ENCODE data around the gene GPR62.

Gene GPR62

GRCh38 chr3:51938780-51939425 lies 16.3 kb upstream of the GPR62 start:
- DNase-seq (ENCODE audit: low read depth in 2 of 2): no peak

- no peak for DNase-seq (ENCODE audit: low read depth in 2 of 2)
Measured at GRCh38 chr3:51940648-51941462, 14.3 kb upstream of the GPR62 start.

- no peak for DNase-seq (ENCODE audit: low read depth in 2 of 2)
Measured at GRCh38 chr3:51941463-51941797, 13.8 kb upstream of the GPR62 start.

GRCh38 chr3:51941798-51942602 lies 13.2 kb upstream of the GPR62 start, which contains the start of the genes PARP3 and RRP9:
Gene PARP3 (plus strand): TSS chr3:51942363. CDS start chr3:51943356, 993 bp downstream.
Gene RRP9 (minus strand): TSS chr3:51941904. CDS start chr3:51941867, 37 bp downstream.
- DNase-seq (ENCODE audit: low read depth in 2 of 2): peak; percentile 99 to 100

GRCh38 chr3:51942603-51943450 lies 12.4 kb upstream of the GPR62 start:
- DNase-seq (ENCODE audit: low read depth in 2 of 2): peak; percentile 39 to 42

GRCh38 chr3:51943451-51944391 lies 11.5 kb upstream of the GPR62 start:
- no peak for DNase-seq (ENCODE audit: low read depth in 2 of 2)

GRCh38 chr3:51944451-51945021 lies 10.6 kb upstream of the GPR62 start:
- DNase-seq (ENCODE audit: low read depth in 2 of 2): no peak

GRCh38 chr3:51945031-51945840 lies 9.9 kb upstream of the GPR62 start:
- DNase-seq (ENCODE audit: low read depth in 2 of 2): no peak

- DNase-seq (ENCODE audit: low read depth in 2 of 2): no peak
Measured at GRCh38 chr3:51945926-51946705, 9.1 kb upstream of the GPR62 start.

- no peak for DNase-seq (ENCODE audit: low read depth in 2 of 2)
Measured at GRCh38 chr3:51946796-51947195, 8.4 kb upstream of the GPR62 start.

- DNase-seq (ENCODE audit: low read depth in 2 of 2): no peak
Measured at GRCh38 chr3:51947215-51947900, 7.8 kb upstream of the GPR62 start.

- no peak for DNase-seq (ENCODE audit: low read depth in 2 of 2)
Measured at GRCh38 chr3:51948016-51948580, 7.1 kb upstream of the GPR62 start.

GRCh38 chr3:51949121-51949520 lies 6.1 kb upstream of the GPR62 start:
- DNase-seq (ENCODE audit: low read depth in 2 of 2): no peak

GRCh38 chr3:51950899-51951298 lies 4.3 kb upstream of the GPR62 start:
- DNase-seq (ENCODE audit: low read depth in 2 of 2): no peak

- DNase-seq (ENCODE audit: low read depth in 2 of 2): no peak
Measured at GRCh38 chr3:51953445-51953844, 1.7 kb upstream of the GPR62 start.

- DNase-seq (ENCODE audit: low read depth in 2 of 2): no peak
Measured at GRCh38 chr3:51954105-51954504, 1.1 kb upstream of the GPR62 start.

GRCh38 chr3:51954713-51955112 lies 468 bp upstream of the GPR62 start:
- DNase-seq (ENCODE audit: low read depth in 2 of 2): no peak

Data from stimulated activated CD8-positive, alpha-beta memory T cell treated with anti-CD3 and anti-CD28 coated beads, Interleukin-2, amount 100 ng/mL, for 48 hours (primary cell).